Fibroblast of the conjunctiva (primary cell): ENCODE measurements around the gene CACNA2D2.

ENCODE experiments used
- DNase-seq: peaks from one replicate; pipeline ENCODE4 v3.0.0-alpha.2; 2010; ENCODE audit warnings: low read depth

CACNA2D2 gene

DNA sequence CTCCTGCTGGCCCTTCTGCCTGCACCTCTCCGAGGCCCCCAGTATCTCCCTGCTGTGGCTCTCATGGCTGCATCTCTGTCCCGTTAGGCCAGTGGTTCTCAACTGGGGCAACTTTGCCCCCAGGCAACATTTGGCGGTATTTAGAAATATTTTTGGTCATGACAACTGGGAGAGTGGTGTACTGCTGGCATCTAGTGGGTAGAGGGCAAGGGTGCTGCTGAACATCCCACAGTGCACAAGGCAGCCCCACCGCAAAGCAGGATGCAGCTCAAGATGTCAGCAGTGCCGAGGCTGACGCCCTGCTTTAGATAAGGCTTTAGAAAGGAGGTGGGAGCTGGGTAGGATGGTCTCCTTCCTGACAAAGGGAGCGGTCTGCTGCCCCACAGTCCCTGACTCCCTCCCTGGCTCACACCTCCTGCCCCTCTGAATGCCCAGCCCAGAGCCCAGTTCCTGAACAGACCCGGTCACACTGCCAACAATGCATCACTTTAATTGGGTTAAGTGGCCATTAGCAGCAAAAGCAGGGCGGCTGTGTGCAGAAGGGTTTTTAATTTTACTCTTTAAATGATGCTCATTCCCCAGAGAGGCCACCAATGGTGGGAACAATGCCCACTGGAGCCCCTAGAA lies 75.3 kb downstream of the CACNA2D2 start:
- DNase-seq, result no peak

DNA sequence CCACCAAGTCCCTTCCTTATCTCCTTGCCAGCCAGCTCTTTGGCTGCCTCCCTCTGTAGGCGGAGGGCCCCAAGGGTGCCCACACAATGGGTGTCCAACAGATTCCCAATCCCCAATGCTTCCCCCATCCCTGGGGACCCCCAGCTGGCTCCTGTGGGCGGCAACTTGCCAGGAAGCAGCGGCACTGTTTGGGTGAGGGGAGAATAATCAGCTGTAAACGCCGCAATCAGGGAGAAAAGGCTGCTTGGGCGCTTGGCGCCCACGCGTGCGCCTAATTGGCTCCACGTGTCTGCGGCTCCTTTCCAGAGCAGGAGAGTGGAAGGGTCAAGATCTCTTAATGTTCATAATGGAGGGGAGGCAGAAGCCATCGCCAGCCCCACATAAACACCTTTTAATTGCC lies 76.2 kb downstream of the CACNA2D2 start:
- no peak for DNase-seq

- DNase-seq, result no peak
Observed at GRCh38 chr3:50425911-50426310, 77.5 kb downstream of the CACNA2D2 start.

- no peak for DNase-seq
Observed at GRCh38 chr3:50423543-50423942, 79.9 kb downstream of the CACNA2D2 start.

DNA sequence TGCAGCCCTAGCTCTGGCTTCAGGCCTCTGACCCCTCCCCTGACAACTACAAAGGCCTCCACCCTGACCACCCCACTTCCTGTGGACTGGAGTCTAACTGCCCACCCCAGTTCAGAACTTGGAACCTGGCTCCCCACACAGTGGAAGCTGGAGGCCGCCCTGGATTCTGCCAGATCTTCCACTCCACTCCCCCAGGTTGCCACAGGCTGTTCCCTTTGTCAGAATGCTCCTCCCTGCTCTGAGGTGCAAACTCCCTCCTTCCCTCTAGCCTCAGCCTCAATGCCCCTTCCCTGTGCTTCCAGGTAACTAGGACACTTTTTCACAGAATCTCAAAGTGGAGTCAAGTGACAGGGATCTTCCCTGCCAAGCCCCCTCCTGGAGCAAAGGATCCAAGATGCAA lies 81.3 kb downstream of the CACNA2D2 start:
- no peak for DNase-seq

- no peak for DNase-seq
Observed at GRCh38 chr3:50419595-50420370, 83.7 kb downstream of the CACNA2D2 start.

DNA sequence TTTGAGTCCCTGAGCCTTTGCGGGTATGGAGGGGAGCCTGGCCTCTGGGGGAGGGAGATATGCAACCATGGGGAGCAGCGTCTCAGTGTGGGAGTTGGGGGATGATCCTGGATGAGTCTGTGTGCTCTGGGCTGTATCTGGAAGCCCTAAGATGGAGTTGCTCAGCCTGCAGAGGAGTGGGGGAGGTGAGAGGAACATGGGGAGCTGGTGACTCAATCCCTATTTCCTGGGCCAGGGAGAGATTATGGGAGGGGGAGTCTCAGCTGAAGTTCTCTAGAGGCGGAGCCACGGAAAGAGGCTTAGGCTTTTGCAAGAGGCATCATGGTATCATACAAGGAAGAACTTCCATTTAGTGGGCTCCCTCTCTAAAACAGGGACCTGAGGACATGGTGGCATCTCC lies 84.6 kb downstream of the CACNA2D2 start:
- DNase-seq, result no peak

DNA sequence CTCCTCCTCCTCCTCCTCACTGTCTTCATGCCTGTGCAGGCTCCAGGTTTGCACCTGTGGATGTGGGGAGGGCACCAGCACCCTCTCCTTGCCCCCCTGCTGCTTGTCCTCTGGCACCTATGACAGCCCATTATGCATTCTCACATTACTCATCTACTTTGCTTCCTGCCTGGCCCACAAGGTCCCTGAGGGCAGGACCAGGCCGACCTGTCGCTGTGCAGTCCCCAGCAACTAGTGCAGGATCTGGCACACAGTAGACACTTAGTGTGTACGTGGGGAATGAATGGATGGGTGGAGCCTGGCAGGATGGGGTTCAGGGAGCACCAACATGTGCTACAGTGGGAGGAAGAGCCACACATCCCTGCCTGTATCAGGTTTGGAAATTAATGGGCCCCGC lies 85.8 kb downstream of the CACNA2D2 start:
- DNase-seq, result no peak

- no peak for DNase-seq
Observed at GRCh38 chr3:50416736-50417636, 86.4 kb downstream of the CACNA2D2 start.

GRCh38 chr3:50415816-50416215 lies 87.6 kb downstream of the CACNA2D2 start:
- no peak for DNase-seq

DNA sequence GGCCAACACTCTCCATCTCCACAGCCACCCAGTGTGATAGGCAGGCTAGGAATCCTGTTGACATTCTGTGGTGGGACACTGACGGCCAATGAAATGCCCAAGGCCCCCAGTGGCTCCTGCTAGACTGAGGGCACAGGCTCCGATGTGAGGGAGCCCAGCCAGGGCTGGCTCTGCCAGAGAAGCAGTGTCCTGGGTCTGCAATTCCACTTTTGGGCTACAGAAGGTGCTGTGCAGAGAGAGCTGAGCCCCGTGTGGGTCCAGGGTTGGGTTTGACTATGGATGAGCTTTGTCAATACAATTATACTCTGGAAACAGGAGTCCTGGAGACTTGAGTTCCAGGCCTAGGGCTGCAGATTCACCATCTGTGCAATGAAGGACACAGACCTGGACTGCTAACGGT lies 88.4 kb downstream of the CACNA2D2 start:
- no peak for DNase-seq

GRCh38 chr3:50414616-50415015 lies 88.8 kb downstream of the CACNA2D2 start:
- no peak for DNase-seq

DNA sequence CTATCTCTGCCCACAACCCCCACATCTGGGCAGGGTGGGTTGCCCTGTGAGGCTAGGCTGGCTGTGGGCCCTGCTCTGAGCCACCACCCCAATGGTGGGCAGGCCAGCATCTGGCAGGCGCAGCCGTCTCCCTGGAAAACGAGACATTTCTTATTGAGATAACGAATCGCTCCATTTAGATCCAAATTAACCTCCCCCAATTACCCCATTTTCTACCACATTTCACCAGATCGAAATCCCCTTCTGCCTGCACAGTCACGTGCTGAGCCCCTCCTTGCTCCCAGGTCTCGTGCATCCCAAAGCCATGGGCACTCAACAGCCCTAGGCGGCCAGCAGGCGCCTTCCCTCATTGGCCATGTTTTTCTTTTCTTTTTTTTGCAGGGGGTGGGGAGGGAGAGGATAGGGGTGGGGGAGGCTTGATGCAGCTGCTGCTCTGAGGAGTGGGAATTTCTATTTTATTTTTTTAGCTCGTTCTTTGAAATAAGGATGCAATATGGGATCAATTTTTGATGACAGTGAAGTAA lies 91.1 kb downstream of the CACNA2D2 start:
- no peak for DNase-seq

DNA sequence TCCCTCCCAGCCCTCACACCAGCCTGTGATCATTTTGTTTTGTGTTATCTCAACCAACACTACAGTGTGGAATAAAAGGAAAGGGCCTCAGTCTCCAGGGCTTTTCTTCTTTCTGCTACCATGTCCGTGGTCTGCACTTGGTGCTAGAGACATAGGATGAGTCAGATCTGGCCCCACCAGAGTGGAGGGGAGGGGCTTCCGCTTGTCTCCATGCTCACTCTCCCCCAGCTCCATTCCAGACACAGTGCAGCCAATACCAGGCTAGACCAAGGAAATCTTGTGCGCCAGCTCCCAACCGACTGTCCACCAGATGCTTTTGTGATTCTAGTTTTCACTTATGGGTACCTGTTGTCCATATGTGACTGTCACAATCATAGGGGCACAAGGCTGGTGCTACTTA lies 92.2 kb downstream of the CACNA2D2 start:
- no peak for DNase-seq

DNA sequence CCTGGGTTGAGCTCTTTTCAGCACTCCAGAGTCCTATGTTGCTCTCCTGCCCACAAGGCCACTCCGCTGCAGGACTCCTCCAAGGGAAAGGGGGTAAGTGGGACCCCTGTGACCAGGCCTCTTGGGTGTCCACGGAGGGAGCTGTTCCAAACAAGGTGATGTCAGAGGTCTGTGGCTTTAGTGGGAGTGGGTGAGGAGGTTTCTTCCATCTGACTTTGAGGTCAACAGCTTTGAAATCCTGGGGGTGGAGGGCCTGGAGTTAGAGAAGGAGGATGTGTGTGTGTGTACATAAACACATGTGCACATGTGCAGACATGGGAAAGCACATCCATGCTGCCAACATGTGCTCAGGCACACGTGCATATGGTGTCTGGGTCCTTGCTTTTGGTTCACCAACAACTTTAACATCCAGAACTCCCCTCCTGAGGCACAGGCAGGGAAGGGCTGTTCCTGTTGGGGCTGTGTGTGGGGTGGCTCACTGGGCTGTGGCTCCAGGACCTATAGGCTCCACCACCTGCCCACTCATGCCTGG lies 92.8 kb downstream of the CACNA2D2 start:
- no peak for DNase-seq

GRCh38 chr3:50410185-50410584 lies 93.2 kb downstream of the CACNA2D2 start:
- no peak for DNase-seq

GRCh38 chr3:50408443-50408944 lies 94.9 kb downstream of the CACNA2D2 start:
- no peak for DNase-seq

GRCh38 chr3:50406487-50406886 lies 96.9 kb downstream of the CACNA2D2 start:
- no peak for DNase-seq

- DNase-seq, result no peak
Observed at GRCh38 chr3:50405249-50405648, 98.2 kb downstream of the CACNA2D2 start.

GRCh38 chr3:50401978-50402595 lies 101.3 kb downstream of the CACNA2D2 start:
- DNase-seq, result no peak

- DNase-seq, result no peak
Observed at GRCh38 chr3:50396502-50396901, 106.9 kb downstream of the CACNA2D2 start.
